IMR-90 (cell line): ENCODE results near the gene TSHZ3.

Source experiments
- BHLHE40 ChIP-seq: fragments of 150-350 bp; IDR thresholded peaks from 2 replicates; pipeline ENCODE4 v1.6.1; 2016; ENCODE audit warnings: mild to moderate bottlenecking, low read depth, low read length
- CTCF ChIP-seq: conservative IDR thresholded peaks from 2 replicates; pipeline ENCODE4 v1.5.1; 2012; ENCODE audit warnings: mild to moderate bottlenecking, low read depth, low read length, improper control_type of control experiment
- FOS ChIP-seq: fragments of 150-350 bp; IDR thresholded peaks from 2 replicates; pipeline ENCODE4 v1.6.1; 2016; ENCODE audit warnings: low read depth, low read length
- MAFK ChIP-seq: IDR thresholded peaks from 2 replicates; pipeline ENCODE4 v1.6.1; 2012; ENCODE audit warnings: low read depth, low read length, improper control_type of control experiment
- POLR2A ChIP-seq: IDR thresholded peaks from 2 replicates; pipeline ENCODE4 v1.6.1; 2012; ENCODE audit warnings: mild to moderate bottlenecking, low read depth, low read length
- RFX5 ChIP-seq: IDR thresholded peaks from 2 replicates; pipeline ENCODE4 v1.8.0; 2012; ENCODE audit warnings: low read depth, mild to moderate bottlenecking, low read length, moderate library complexity

- TF ChIP-seq CTCF: no peak
- no peak for TF ChIP-seq POLR2A
- no peak for TF ChIP-seq FOS
- no peak for TF ChIP-seq BHLHE40
- TF ChIP-seq MAFK: no peak
- TF ChIP-seq RFX5: no peak
These were observed 88.1 kb downstream of the TSHZ3 start for GRCh38 chr19:31261019-31261602.
